DMS53 treated with DMSO at 0.1 percent for 48 hours (cell line): ENCODE data around the gene UROC1.

ENCODE experiments used
- DNase-seq: peaks from one replicate; lab custom pipeline; 2025; ENCODE audit not compliant: unreplicated experiment; lab: John Stamatoyannopoulos, UW

Gene UROC1

GRCh38 chr3:126517986-126518778, 609 bp upstream of the UROC1 start:
- DNase-seq = no peak

DNA sequence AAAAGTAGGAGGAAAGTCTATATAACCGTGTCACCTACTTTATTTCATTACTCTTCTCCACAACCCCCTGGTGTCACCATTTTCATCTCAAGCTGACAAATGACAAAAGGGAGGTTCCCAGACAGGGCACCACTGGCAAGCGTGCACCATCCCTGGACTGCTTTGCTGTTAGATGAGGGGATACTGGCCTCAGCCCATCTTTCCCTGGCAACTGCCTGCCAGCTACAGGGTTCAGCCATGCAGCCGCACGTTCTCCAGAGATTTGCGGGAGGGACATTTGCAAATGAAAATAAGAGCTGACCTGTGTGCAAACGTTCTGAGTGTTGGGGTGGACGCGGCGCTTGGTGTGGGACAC, 660 bp downstream of the UROC1 start:
- DNase-seq = no peak

DNA sequence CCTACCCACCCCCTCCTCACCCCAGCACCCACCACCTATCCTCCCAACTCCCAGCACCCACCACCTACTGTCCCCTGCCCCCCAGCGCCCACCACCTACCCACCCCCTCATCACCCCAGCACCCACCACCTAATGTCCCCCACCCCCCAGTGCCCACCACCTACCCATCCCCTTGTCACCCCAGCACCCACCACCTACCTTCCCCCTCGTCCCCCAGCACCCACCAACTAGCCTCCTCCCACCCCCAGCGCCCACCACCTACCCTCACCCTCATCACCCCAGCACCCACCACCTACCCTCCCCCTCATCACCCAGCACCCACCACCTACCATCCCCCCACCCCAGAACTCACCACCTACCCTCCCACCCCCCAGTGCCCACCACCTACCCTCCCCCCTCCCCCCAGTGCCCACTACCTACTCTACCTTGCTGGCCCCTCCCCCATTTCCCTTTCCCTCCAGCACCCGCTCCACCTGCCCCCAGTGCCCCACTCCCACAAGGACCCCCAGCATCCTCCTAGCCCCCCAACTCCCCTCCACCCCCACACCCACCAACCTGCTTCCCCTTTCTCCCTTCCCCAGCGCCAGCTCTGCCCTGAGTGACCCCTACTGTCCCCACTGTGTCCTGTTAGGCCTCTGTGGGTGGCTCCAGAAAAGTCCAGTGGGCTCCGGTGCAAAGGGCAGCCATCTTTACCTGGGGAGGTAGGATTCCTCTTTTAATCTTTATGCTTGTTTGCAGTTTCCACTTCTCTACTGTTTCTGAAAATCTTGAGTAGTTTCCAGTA, 1.2 kb downstream of the UROC1 start:
- DNase-seq = no peak

- DNase-seq = no peak
Observed at GRCh38 chr3:126515066-126515706, 2.4 kb downstream of the UROC1 start.

DNA sequence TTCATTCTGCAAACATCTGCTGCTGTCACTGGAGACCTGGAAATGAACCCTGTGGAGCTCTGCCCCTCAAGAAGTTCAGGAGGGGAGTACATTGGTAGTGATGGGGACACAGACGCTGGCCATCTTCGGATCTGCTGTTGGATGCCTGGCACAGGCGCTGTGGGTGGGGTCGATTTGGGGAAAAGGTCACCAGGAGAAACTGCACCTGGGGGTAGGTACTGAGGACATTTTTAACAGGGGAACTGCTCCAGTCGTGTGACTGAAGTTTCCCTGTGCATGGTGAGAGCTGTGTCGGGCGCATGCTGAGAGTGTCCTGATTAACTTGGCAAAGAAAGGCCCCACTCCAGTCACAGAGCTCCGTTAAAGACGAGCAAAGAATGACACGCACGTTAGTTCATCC, 3.4 kb downstream of the UROC1 start:
- no peak for DNase-seq

GRCh38 chr3:126512916-126513650, 4.5 kb downstream of the UROC1 start:
- no peak for DNase-seq

DNA sequence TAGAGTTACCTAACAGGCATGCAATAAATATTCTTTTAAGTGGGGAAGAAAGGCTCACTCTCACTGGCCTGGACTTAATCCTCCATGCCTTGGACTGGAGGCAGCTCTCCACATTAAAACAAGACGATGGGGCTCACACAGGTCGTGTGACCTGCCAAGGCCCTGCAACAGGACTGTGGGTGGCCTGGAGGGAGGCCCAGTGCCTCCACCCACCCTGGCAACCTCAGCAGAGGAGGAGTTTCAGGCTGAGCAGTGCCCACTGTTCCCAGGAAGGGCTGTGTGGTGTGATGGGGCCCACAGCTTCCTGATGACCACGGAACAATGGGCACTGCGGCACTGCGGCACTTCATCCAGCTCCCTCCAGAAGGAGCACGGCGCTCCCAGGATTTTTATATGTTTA, 5.5 kb downstream of the UROC1 start:
- no peak for DNase-seq

DNA sequence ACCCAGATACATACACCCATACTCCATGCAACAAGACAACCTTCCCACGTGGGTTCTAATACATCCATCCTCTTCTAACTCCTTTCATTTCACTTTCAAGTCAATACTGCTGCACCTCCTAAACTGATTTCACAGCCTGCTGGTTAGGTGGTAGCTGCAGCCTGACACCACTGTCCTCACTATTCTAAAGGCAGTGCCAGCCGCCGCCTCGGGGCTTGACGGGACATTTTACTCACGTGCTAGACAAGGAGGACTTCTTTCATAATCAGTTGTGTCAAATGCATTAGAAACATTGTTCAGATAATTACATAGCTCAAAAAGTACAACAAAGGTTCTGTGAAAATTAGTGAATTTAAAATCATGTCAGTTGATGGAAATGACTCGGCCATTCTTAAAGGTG, 6.3 kb downstream of the UROC1 start:
- DNase-seq = no peak

GRCh38 chr3:126510308-126510910, 7.2 kb downstream of the UROC1 start:
- DNase-seq = no peak

GRCh38 chr3:126509597-126510307, 7.8 kb downstream of the UROC1 start:
- no peak for DNase-seq

DNA sequence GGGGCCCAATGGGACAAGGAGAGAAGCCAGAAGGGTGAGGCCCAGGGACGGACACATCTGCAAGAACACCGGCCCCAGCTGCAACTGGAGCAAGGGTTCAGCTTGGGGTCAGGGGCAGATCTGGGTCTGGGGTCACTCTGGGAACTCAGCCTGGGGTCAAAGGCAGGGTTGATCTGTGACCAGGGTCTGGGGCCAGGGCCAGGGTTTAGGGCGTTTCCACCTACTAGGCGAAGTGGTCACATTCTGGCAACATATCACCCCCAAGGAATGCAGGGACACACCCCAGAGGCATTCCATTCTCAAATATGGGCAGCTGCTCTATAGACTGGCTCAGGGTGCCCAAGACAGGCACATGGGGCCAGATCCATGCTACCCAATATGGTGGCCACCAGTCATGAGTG, 9.0 kb downstream of the UROC1 start:
- DNase-seq = no peak

- no peak for DNase-seq
Observed at GRCh38 chr3:126507886-126508285, 9.7 kb downstream of the UROC1 start.

DNA sequence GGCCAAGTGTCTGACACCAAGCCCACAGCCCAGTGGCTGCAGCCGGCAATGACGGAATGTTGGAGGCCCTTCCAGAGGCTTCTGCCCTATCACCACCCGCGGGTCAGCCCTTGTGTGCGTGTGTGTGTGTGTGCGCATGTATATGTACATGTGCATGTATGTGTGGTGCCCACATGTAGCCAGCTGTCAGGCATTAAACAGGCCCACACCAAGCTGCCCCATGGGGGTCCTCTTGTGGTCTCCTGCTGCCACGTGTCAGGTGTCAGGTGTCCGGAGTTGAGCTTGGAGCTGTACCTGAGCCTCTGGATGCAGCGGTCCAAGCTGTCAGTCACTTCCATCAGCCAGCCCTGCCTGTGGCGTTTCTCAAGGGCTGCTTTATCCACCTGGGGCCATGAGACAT, 13.9 kb downstream of the UROC1 start:
- no peak for DNase-seq

DNA sequence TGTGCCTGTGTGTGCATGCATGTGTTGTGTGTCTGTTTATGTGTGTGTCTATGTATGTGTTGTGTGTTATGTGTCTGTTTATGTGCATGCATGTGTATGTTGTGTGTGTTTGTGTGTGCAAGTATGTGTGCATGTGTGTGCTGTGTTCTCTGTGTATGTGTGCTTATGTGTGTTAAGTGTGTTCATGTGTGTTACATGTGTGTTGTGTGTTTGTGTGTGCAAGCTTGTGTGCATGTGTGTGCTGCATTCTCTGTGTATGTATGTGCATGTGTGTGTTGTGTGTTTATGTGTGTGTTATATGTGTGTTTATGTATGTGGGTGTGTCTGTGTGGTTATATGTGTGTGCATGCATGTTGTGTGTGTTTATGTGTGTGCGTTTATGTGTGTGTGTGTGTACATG, 14.9 kb downstream of the UROC1 start:
- DNase-seq = no peak

DNA sequence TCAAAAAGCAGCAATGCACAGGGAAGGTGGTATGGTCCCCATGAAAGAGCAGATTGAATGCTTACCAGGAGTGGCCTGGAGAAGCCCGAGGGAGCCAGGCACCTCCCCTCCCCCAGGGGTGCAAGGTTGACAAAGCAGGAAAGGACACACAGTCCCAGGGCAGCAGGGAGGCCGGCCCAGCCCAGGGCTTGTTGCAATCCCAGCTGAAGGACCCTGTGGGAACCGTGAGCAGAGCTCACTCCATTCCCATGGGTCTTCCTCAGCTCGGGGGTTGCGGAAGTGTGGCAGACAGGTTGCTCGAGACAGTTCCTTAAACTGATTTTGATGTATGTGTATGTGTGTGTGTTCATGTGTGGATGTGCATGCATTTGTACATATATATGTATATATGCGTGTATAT, 15.8 kb downstream of the UROC1 start:
- DNase-seq = no peak

GRCh38 chr3:126501054-126501453, 16.5 kb downstream of the UROC1 start:
- no peak for DNase-seq

DNA sequence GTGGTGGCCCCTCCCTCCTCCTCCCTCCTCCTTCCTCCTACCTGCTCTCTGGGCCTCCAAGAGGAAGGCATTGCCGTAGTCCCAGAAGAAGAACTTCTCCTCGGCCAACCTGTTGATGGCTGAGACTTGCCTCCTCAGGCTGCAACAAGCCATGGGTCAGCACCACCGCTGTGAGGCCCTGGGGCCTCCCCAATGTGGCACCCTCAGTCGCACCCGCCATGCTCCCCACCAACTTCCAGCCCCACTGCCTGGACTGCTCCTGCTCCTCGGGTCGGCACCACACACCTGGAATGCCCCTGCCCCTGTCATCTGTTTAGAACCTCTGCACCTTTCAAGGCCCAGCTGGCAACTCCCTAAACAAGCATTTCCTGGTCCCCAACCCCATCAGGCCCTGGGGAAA, 17.6 kb downstream of the UROC1 start:
- no peak for DNase-seq

DNA sequence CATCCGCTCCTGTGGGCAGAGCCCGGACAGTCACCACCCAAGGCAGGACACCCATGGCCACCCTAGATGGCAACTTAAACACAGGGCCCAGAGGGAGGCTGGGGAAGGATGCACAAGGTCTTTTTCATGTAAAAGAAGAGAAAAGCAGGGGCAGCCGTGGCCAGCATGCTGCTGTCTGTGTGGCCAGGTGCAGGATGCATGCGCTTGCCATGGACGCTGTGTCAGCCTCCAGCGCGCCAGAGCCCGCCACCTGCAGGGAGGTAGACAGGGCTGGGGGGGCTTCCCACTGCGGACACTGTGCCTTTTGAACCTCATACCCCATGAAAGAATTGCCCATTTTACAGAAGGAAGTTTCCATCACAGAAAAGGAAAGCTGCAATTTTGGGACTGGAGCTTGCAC, 18.2 kb downstream of the UROC1 start:
- no peak for DNase-seq

DNA sequence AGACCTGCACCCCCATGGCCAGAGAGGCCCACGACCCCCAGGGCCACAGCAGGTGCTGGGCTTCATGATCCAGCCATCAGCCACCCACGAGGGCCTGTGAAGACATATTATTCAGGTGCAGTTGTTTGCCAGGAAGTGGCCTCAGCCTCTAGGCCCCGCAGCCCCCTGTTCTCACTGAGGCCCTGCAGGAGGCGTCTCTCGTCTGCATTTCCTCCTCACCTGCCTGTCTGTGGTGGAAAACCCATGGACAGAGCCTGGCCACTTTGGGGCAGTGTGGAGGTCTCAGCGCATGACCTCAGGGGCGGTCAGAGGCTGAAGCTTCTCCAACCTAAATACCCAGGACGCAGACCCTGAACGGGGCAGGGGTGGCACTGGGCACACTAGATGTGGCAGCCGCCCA, 18.6 kb downstream of the UROC1 start:
- no peak for DNase-seq

GRCh38 chr3:126498461-126498860, 19.1 kb downstream of the UROC1 start:
- DNase-seq = no peak
